ENCODE results near the gene NUAK2. TPM values are rescaled to one million over a fixed set of nuclear protein-coding genes. Genes with fewer than 3 reads are reported as not detected.
"Not testable (repeated sequence)": the region's sequence is repeated elsewhere in the genome, so short reads cannot be mapped to it uniquely, and the experiment has no call there.

Gene NUAK2
- total RNA-seq, 1 donor: 12.1 TPM

DNA sequence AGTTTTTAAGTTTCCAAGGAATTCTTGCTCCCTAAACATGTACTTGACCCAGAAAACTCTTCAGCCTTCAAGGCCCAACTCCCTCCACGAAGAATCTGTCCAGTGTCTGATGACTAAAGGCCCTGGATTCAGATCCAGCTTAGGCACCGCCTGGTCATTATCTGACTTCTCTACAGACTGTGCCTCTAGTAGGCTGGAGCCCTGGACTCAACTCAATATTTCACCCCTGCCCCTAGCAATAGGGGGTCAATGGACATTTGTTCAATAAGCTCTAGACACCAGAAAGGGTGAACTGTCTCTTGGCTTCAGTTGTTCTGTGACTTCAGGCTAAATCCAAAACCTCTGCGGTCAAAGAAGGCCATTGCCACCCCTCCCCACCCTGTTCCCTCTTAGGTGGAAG, 34.5 kb downstream of the NUAK2 start:
- TF ChIP-seq, protein P1, sequence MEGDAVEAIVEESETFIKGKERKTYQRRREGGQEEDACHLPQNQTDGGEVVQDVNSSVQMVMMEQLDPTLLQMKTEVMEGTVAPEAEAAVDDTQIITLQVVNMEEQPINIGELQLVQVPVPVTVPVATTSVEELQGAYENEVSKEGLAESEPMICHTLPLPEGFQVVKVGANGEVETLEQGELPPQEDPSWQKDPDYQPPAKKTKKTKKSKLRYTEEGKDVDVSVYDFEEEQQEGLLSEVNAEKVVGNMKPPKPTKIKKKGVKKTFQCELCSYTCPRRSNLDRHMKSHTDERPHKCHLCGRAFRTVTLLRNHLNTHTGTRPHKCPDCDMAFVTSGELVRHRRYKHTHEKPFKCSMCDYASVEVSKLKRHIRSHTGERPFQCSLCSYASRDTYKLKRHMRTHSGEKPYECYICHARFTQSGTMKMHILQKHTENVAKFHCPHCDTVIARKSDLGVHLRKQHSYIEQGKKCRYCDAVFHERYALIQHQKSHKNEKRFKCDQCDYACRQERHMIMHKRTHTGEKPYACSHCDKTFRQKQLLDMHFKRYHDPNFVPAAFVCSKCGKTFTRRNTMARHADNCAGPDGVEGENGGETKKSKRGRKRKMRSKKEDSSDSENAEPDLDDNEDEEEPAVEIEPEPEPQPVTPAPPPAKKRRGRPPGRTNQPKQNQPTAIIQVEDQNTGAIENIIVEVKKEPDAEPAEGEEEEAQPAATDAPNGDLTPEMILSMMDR (IDR thresholded peaks at IDR 0.05; ENCODE audit: insufficient read depth, low read depth, low read length): no peak
- no peak overlapping the region for H3K4me3 ChIP-seq (ENCODE audit: low read depth, low read length)
- DNase-seq (ENCODE audit: low read depth): peak; percentile 10

DNA sequence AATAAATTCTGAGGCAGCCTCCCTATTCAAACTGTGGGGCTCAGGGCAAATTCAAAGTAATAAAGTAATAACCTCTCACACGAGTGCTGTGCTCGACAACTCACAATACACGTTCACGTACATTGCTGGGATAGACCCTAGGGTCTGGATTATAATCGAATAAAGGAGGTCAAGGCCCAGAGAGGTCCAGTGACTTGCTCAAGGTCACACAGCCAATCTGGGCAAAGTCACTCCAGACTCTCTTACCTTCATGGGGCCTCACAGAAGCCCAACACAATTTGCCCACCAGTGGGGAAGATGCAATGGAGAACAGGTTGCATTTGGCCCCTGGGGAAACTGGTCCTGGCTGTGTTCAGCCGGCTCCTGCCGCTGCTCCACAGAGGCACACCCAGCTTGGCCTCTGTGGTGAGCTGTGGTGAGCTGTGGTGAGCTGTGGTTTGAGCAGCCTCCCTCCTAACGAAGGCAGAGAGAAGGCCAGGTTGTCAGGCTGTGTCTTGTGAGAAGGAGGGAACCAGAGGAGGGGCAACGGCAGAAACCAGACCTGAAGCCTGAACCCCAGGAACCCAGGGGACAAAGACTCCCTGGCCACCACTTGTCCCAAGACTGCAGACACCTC, 35.1 kb downstream of the NUAK2 start:
- H3K4me3 ChIP-seq (ENCODE audit: low read depth, low read length): no peak overlapping the region
- TF ChIP-seq, protein P1 (IDR thresholded peaks at IDR 0.05; ENCODE audit: insufficient read depth, low read depth, low read length): no peak
- peak; percentile 62 for DNase-seq (ENCODE audit: low read depth)

DNA sequence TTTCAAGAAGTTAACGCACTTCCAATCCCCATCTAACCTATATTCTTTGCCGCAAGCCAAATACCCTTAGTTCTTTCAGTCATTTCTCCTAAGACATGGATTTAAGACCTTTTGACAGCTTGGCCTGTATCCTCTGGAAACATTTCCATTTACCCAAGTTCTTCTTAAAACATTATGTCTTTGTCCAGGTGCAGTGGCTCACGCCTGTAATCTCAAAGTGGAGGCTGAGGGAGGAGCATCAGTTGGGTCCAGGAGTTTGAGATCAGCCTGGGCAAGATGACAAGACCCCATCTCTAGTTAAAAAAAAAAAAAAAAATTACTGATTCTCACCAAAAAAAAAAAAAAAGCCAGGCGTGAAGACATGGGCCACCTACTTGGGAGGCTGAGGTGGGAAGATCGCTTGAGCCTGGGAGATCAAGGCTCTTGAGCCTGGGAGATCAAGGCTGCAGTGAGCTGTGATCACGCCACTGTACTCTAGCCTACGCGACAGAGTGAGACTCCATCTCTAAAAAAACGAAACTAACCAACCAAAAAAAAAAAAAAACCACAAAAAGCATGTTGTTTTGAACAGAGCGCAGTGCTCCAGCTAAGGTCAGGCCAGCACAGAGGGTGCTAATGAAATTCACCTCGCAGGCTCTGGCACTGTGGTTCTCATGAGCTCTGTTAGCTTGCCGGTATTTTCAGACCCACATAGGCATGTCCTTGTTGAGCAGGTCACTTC, 36.0 kb downstream of the NUAK2 start:
- peak; percentile 77 for DNase-seq (ENCODE audit: low read depth)
- TF ChIP-seq, protein P1 (IDR thresholded peaks at IDR 0.05; ENCODE audit: insufficient read depth, low read depth, low read length): no peak
- H3K4me3 ChIP-seq (ENCODE audit: low read depth, low read length): no peak overlapping the region

DNA sequence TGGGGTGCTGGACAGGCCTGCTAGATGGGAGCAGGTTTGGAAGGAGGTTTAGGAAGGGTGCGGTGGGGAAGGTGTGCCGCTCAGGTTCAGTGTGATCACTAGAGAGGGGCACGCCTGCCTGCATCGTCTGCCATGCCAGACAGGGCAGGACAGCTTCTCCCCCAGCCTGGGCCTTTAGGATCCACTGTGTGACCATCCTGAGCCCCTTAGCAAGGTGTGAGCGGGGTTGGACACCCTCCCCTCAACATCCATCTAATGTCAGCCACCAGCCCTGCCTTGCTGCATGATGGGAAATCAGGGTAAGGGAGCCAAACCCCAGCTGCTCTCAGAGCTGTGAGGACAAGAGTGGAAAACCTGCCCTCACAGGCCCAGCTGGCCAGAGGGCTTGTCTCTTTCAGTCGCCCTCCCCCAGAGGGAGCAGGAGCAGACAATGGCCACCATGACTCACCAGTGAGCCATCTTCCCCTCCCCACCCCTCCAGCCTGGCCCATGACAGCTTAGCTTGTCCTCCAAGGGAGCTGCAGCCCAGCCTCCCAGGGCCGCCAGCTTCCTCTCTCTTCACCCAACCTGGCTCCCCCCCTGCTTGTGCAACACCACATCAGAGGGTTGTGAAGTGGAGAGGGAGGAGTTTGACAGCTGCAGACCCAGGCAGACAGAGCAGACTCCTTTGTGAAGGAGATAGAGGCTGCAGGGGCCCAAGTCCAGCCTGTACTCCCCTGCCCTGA, 37.0 kb downstream of the NUAK2 start:
- TF ChIP-seq, protein P1 (IDR thresholded peaks at IDR 0.05; ENCODE audit: insufficient read depth, low read depth, low read length): peak; percentile 25
- peak; percentile 98 for DNase-seq (ENCODE audit: low read depth)
- H3K4me3 ChIP-seq (ENCODE audit: low read depth, low read length): no peak overlapping the region

DNA sequence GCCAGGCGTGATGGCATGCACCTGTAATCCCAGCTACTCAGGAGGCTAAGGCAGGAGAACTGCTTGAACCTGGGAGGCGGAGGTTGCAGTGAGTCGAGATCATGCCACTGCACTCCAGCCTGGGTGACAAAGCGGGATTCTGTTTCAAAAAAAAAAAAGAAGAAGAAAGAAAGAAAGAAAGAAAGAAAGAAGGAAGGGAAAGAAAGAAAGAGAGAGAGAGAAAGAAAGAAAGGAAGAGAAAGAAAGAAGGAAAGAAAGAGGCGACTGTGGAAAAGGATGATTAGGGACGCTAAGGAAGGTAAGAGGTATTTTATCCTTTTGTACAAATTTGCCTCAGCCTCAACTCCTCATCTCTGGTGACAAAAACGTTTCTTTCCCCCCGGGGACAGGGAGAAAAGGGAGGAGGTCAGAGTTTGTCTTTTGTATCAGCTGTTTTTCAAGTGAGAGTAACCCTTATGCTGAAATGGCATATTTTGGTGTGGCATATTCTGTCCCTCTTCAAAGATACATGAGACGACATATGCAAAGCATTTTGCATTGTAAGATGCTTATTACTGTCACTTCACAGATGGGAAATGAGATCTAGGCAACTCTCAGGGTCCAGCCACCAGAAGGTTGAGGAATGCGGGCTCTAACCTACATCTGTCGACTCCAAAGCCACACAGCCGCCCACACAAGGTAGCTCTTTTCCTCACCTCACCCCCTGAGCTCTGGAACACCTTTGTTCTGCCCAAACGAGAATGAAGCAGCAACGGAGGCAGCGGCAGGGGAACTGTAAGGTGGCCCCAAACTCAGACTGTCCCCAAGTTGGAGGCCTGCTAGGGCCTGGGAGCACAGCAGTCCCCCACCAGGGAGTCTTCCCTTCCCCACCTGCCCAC, 38.0 kb downstream of the NUAK2 start:
- TF ChIP-seq, protein P1 (IDR thresholded peaks at IDR 0.05; ENCODE audit: insufficient read depth, low read depth, low read length): no peak
- no peak for DNase-seq (ENCODE audit: low read depth)
- no peak overlapping the region for H3K4me3 ChIP-seq (ENCODE audit: low read depth, low read length)

DNA sequence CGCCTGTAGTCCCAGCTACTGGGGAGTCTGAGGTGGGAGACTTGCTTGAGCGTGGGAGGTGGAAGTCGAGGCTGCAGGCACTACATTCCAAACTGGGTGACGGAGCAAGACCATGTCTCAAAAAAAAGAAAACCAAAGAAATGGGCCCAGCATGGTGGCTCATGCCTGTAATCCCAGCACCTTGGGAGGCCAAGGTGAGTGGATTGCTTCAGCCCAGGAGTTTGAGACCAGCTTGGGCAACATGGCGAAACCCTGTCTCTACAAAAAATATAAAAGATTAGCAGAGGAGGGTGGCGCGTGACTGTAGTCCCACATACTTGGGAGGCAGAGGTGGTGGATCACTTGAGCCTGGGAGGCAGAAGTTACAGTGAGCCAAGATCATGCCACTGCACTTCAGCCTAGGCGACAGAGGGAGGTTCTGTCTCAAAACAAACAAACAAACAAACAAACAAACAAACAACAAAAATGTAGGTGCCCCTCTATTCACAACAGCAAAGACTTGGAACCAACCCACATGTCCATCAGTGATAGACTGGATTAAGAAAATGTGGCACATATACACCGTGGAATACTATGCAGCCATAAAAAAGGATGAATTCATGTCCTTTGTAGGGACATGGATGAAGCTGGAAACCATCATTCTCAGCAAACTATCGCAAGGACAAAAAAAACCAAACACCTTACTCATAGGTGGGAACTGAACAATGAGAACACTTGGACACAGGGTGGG, 40.7 kb downstream of the NUAK2 start:
- DNase-seq (ENCODE audit: low read depth); H3K4me3 ChIP-seq (ENCODE audit: low read depth, low read length): not testable (repeated sequence)

Data from fibroblast of villous mesenchyme (primary cell).